HG02610 (cell line): ENCODE measurements around the gene FAM216A.

Experiments
- ATAC-seq: cut with Tn5 transposase; IDR thresholded peaks from one replicate; pipeline ENCODE4 v1.9.1; 2021; ENCODE audit warnings: mild to moderate bottlenecking, moderate library complexity; ENCODE audit not compliant: unreplicated experiment

Gene FAM216A

DNA sequence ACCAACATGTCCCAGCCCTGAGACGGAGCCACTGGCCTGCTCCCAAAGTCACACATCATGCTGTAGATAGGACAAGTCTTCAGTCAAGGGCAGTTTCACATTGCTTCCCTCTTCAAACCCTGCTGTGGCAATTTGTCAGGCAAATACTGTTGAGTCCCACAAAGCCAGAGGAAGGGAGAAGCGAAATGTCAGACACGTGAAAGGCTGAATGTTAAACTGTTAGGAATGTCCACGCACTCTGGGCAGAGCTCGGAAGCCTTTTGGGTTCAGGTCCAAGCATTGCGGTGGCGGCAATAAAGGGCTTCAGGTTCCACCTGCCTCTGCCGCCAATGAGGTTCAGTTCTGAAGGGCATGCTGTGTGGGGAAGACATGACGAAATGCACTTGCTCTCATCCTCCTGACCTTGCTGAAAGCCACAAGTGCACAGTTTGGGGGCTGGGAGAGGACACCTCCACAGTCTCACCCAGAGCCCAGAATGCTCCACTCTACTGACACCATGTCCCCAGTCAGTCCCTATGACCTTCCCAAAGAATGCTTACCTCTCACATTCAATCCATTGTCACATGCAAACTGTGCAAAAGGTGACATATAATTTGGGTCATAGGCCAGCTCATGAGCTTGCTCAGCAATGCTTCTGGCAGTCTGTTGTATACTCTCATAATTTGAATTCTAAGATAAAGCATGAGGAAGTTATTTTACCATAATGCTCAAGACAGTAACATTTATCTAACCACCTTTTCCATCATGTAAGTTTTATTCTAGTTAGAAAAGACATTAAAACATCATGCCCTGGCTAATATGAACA is 69.2 kb downstream of the FAM216A start:
- no peak for ATAC-seq

GRCh38 chr12:110538869-110539622 is 70.4 kb downstream of the FAM216A start:
- no peak for ATAC-seq
